Uterus (tissue), 4 donors: Measurements from ENCODE around the gene GABPA. TPM values are rescaled to one million over a fixed set of nuclear protein-coding genes. Genes with fewer than 3 reads are reported as not detected.
A peak's percentile ranks its signal among the peaks of the same experiment; 100 is the strongest.

Source experiments
- DNase-seq, 2 donors: peaks; one replicate each; pipeline ENCODE4 v3.0.0-alpha.2; 2019 to 2020
- H3K27ac ChIP-seq, 2 donors: fragments of 200-600 bp; sonication (generic); 1 replicate in 1 of 2; 2 replicates in 1 of 2; pipeline ENCODE4 v1.5.1; 2016 to 2018
- H3K27me3 ChIP-seq, 2 donors: fragments of 200-600 bp; sonication (generic); one replicate each; pipeline ENCODE4 v1.5.1; 2018 to 2019; ENCODE audit warnings: control low read depth in 1 of 2
- H3K36me3 ChIP-seq, 2 donors: fragments of 200-600 bp; sonication (generic); one replicate each; pipeline ENCODE4 v1.5.1; 2019; ENCODE audit warnings: control low read depth in 1 of 2
- H3K4me1 ChIP-seq, 2 donors: fragments of 200-600 bp; sonication (generic); one replicate each; pipeline ENCODE4 v1.5.1; 2018 to 2019; ENCODE audit warnings: control low read depth in 1 of 2
- H3K4me3 ChIP-seq, 2 donors: fragments of 200-600 bp; sonication (generic); 1 replicate in 1 of 2; 2 replicates in 1 of 2; pipeline ENCODE4 v1.5.1; 2018 to 2019; ENCODE audit warnings: mild to moderate bottlenecking in 1 of 2
- H3K9me3 ChIP-seq, 2 donors: fragments of 200-600 bp; sonication (generic); one replicate each; pipeline ENCODE4 v1.5.1; 2019; ENCODE audit warnings: control low read depth in 1 of 2
- CTCF ChIP-seq, 4 experiments: fragments of 200-600 bp in 2 of 4; fragments of 450-650 bp in 2 of 4; sonication (generic) in 2 of 4; IDR thresholded peaks; one replicate each; pipeline ENCODE4 v1.5.1; 2016 to 2019; ENCODE audit warnings: antibody characterized with exemption in 4 of 4, mild to moderate bottlenecking in 2 of 4, moderate library complexity in 1 of 4
- POLR2A ChIP-seq, 2 donors: fragments of 450-650 bp; IDR thresholded peaks; one replicate each; pipeline ENCODE4 v1.6.1; 2016; ENCODE audit warnings: antibody characterized with exemption in 2 of 2, mild to moderate bottlenecking in 1 of 2, moderate library complexity in 1 of 2
- intact Hi-C: fragments of 100-400 bp; cut with DNase I; formaldehyde crosslinking; loops from one replicate; pipeline ENCODE4 v1.15.1; 2023; ENCODE audit warnings: low total_unique reads
- total RNA-seq, 4 donors: library from RNA; depleted of rRNA in 3 of 4; stranded (reverse); fragments of >200 nt in 3 of 4; gene quantifications; one replicate each; pipeline versions ENCODE4 v1.1.0 to v1.2.4, GENCODE V29; 2014 to 2023
- donor health status: DM: yes; HTN: yes; CAD: no.

GABPA gene
- total RNA-seq, result 10 to 100 TPM in 3 of 4 donors, 1 to 10 TPM in 1; 8.2 to 94.4 (median 44.6) TPM

- Histone ChIP-seq H3K4me3 (peak within 1 kb of the TSS; percentile 73 to 97), H3K9me3 (no peaks in the 10 kb centered on the region), H3K27ac (peak within 1 kb of the TSS; percentile 93 to 97), H3K4me1 (no peaks in the 10 kb centered on the region), H3K27me3 (no peaks in the 10 kb centered on the region), H3K36me3 (no peaks in the 10 kb centered on the region)
- DNase-seq, result peak; percentile 96 to 97
- intact Hi-C loops, result no loop called here
- TF ChIP-seq CTCF (IDR thresholded peaks at IDR 0.05) (peak in 2 of 4 experiments; percentile 9 to 32), POLR2A (IDR thresholded peaks at IDR 0.05) (peak in 1 of 2 donors; percentile 27)
Measured at GRCh38 chr21:25734904-25735645, at the start of gene GABPA, which contains the start of gene ATP5PF. TSS of gene GABPA (plus strand) at chr21:25734972. CDS start at chr21:25741599, 6,627 bp downstream. TSS of gene ATP5PF (minus strand) at chr21:25734904. CDS start at chr21:25729794, 5,110 bp downstream.

- no peak for TF ChIP-seq CTCF (IDR thresholded peaks at IDR 0.05)
- TF ChIP-seq POLR2A (IDR thresholded peaks at IDR 0.05), result no peak
- H3K4me1 ChIP-seq, result no peaks in the 10 kb centered on the region
- no peaks in the 10 kb centered on the region for H3K27me3 ChIP-seq
- H3K36me3 ChIP-seq, result no peaks in the 10 kb centered on the region
- no peak for DNase-seq
- H3K9me3 ChIP-seq, result no peaks in the 10 kb centered on the region
- intact Hi-C loops, result no loop called here
- H3K4me3 ChIP-seq, result no peak overlapping the region
- peak overlapping the region; percentile 5 to 61 for H3K27ac ChIP-seq
Measured at GRCh38 chr21:25687787-25688186, 47.0 kb upstream of the GABPA start.

- TF ChIP-seq POLR2A (IDR thresholded peaks at IDR 0.05) (no peak), CTCF (IDR thresholded peaks at IDR 0.05) (no peak)
- intact Hi-C loops, result no loop called here
- peak overlapping the region in 1 of 2 donors; percentile 61 for H3K27ac ChIP-seq
Measured at GRCh38 chr21:25688275-25689155, 46.3 kb upstream of the GABPA start.

GRCh38 chr21:25689226-25689625 is 45.5 kb upstream of the GABPA start:
- no peak for DNase-seq
- Histone ChIP-seq H3K4me3 (no peak overlapping the region), H3K27me3 (no peaks in the 10 kb centered on the region), H3K9me3 (no peaks in the 10 kb centered on the region), H3K27ac (peak overlapping the region in 1 of 2 donors; percentile 45), H3K4me1 (no peaks in the 10 kb centered on the region), H3K36me3 (no peaks in the 10 kb centered on the region)
- intact Hi-C loops, result no loop called here
- TF ChIP-seq CTCF (IDR thresholded peaks at IDR 0.05) (no peak), POLR2A (IDR thresholded peaks at IDR 0.05) (no peak)

More at GRCh38 chr21:25688275-25689155, 46.3 kb upstream of the GABPA start:
- no peak for DNase-seq
- Histone ChIP-seq H3K4me1 (no peaks in the 10 kb centered on the region), H3K9me3 (no peaks in the 10 kb centered on the region), H3K4me3 (no peak overlapping the region), H3K36me3 (no peaks in the 10 kb centered on the region), H3K27me3 (no peaks in the 10 kb centered on the region)
